Left renal cortex interstitium (tissue), 4 donors: ENCODE results near the gene BOD1L1. TPM values are rescaled to one million over a fixed set of nuclear protein-coding genes. Genes with fewer than 3 reads are reported as not detected.
A peak's percentile ranks its signal among the peaks of the same experiment; 100 is the strongest.

Experiments
- DNase-seq, 4 donors: peaks; one replicate each; pipeline ENCODE4 v3.0.0-alpha.2; 2013; ENCODE audit warnings: low read depth in 4 of 4, low spot score in 2 of 4, missing footprints in 1 of 4
- polyA plus RNA-seq, 4 donors: library from polyadenylated mRNA; unstranded; fragments of 120-200 nt; gene quantifications; one replicate each; pipeline ENCODE4 v1.2.1, GENCODE V29; 2013; ENCODE audit not compliant: insufficient read length in 4 of 4

BOD1L1 gene
- polyA plus RNA-seq, result 10 to 100 TPM; 46.2 to 76.7 (median 58.2) TPM

- DNase-seq, result peak; percentile 75 to 89 (median 88)
Measured at GRCh38 chr4:13627606-13628311, at the start of gene BOD1L1. Gene BOD1L1 (minus strand): TSS chr4:13627725. CDS start chr4:13627587, 138 bp downstream.

- DNase-seq, result no peak
Measured at GRCh38 chr4:13674971-13675370, 47.4 kb upstream of the BOD1L1 start.

DNA sequence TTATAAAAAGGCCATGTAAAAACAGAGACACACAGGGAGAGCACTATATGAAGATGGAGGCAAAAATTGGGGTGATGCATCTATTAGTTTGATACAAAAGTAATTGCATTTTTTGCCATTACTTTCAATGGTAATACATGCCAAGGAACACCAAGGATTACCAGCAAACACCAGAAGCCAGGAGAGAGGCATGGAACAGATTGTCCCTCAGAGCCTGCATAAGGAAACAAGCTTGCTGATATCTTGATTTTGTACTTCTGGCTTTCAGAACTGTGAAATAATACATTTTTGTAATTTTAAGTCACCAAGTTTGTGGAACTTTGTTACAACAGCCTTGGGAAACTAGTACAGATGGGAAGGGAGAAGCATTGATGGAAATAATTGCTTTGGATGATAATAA lies 45.6 kb upstream of the BOD1L1 start:
- no peak for DNase-seq

- DNase-seq, result no peak
Measured at GRCh38 chr4:13670456-13671160, 43.1 kb upstream of the BOD1L1 start.

- no peak for DNase-seq
Measured at GRCh38 chr4:13665701-13666660, 38.5 kb upstream of the BOD1L1 start.

DNA sequence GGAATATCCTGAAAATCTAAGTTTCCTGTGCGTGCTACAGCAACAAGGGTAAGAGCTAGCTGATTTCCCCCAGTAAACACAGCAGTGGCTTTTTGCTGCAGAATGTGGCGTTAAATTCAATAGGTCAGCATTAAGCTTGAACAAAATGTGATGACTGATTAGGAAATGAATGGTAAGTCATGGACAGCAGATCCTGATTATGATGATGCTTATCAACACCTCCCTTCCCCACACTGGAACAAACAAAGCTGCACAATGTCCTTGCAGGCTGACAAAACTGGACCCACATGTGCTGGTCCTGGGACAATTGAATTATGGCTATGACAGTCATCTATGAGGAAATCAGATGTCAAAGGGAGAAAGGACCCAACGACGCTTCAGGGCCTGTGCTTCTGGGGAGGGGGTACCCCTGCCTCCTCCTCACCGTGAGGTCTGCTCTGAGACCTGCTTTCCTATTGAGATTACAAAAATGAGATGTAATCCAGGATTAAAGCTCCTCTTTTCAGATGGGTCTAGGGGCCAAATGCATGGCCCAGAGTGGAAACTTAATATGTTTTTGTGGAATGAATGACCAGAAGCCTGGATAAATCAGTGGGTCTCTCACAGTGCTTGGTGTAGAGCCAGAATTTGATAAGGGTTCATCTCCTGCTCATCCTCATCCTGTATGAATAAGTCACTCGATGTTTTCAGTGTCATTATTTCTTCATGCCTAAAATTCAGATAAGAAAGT lies 32.0 kb upstream of the BOD1L1 start:
- no peak for DNase-seq

DNA sequence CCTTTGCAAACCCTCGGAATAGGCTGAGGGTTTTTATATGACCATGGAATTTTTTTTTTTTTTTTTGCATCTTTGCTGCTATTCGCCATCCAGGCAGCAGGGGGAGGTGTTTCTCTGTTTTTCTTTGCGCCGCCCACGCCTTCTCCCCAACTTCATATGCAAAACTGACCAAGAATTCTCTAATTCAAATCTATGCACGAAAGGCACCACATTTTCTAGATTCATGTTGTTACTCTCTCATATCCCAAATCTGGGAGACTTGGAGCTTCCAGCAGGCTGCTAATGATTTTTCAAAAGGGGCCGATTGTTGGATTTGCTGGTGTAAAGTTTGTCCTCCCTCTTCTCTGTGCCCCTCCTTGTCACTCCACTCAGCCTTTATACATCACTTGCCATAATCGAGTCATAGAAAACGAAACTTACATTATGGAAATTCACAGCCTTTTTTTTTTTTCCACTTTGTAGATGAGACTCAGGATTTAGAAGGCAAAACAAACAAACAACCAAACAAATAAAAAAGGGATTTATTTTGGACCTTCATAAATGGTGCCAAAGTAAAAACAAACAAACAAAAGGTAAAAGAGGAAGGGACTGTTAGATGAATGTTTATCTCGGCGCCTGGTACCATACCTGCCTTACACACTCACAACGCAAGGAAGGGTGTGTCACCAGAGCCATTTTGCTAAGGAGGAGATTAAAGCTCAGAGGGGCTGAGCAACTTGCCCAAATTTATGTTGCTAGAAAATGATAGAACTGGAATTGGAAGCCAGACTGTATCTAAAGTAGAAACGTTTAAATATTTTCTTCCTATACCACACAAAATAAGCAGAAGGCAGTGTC lies 29.3 kb upstream of the BOD1L1 start:
- DNase-seq, result peak in 3 of 4 donors; percentile 38 to 52 (median 48)

DNA sequence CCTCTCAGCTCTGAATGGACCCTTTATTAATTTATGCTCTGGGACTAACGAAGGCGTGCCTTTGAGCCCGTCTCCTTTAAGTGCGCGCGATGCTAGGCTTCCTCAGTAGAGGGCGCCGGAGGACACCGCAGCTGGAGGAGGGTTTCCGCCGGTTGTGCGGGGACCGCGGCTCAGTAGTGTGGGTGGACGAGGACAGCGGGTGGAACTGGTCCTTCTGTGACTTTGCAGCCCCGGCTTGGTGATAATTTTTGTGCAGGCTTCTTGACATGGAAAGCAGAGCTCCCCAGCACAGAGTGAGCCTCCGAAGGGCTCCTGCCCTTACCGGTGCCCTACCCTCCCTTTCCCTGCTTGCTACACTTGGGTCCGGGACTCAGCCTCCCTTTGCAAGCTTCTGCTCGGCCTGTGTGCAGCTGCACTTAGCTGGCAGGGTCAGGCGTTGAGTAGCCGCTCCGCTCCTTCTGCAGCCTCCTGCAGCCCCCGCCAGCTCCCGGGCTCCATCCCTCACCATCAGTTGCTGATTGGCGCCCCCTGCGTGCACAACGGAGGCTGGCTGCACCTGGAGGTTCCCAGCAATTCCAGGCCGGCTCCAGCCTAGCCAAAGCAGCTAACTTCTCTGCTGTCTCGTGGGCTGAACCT lies 26.8 kb upstream of the BOD1L1 start:
- peak; percentile 46 to 74 (median 54) for DNase-seq

- DNase-seq, result no peak
Measured at GRCh38 chr4:13653766-13654161, 26.2 kb upstream of the BOD1L1 start.

- DNase-seq, result no peak
Measured at GRCh38 chr4:13647031-13647430, 19.5 kb upstream of the BOD1L1 start.

- no peak for DNase-seq
Measured at GRCh38 chr4:13645075-13645474, 17.6 kb upstream of the BOD1L1 start.

GRCh38 chr4:13642170-13642950 lies 14.8 kb upstream of the BOD1L1 start:
- no peak for DNase-seq

DNA sequence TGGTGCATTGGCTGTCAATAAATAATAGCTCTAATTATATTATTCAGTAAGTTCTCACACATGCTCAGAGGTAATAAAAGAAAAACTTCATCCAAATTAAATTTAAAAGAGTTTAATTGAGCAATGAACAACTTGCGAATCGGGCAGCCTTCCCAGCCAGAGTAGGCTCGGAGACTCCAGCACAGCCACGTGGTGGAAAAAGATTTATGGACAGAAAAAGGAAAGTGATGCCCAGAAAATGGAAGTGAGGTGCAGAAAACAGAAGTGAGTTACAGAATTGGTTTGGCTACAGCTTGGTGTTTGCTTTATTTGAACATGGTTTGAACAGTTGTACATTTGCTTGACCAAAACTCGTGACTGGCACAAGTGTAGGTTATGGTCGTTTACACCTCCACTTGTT lies 13.6 kb upstream of the BOD1L1 start:
- no peak for DNase-seq

DNA sequence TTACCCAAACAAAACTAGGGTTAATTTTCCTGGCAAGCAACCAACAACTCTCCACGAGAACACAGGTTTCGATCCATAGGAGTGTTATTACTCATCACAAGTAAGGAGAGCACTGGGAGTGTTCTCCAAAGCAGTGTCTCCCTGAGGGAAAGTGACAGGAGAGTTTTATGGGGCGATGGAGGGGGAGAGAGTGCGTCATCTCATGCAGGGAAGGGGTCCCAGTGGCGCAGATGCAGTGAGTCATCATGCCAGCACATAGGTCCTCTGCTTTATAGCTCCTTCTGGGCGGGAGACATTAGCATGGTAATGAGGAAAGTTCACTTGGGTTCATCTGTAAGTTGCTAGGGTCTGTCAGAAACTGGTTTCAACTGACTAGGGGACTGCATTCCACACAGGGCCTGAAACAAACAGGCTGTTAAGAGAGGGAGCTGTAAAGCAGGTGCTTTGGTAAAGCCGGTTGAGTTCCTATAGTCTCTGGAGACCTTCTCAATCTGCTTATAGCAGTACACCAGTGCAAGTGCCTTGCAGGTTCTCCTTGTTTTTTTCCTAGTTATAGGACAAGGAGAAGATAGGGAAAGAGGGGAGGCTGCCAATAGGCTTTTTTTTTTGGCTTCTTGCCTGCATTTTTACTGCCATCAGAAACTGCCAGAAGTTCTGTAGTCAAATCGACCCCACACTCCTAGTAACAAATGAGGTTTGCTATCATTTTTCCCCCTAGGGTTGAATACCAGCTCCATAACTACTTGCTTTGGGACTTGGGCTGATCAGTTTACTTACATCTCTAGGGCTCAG lies 12.8 kb upstream of the BOD1L1 start:
- DNase-seq, result peak in 1 of 4 donors; percentile 37

DNA sequence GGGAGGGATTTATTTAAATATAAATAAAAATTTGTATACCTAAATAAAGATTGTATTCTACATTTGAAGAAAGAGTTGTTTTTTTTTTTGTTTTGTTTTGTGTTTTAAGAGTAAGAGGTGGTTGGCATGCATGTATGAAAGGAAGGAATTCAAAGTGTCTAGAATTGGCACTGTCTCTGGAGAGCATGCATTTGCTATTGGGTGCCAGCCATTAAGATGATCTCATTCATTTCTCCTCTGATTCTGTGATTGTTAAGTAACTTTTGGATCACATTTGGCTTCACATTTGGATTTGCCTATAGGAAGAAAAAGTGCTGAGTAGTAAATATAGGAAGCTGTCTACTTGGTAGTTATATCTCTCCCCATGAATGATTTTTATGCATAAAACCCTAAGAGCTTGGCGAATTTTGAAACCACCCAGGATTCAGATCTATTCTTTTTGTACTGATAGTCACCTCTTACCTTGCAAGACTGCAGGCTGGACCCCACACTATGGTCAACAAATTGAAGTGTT lies 7.8 kb upstream of the BOD1L1 start:
- DNase-seq, result no peak

GRCh38 chr4:13633671-13634070 lies 6.1 kb upstream of the BOD1L1 start:
- no peak for DNase-seq

DNA sequence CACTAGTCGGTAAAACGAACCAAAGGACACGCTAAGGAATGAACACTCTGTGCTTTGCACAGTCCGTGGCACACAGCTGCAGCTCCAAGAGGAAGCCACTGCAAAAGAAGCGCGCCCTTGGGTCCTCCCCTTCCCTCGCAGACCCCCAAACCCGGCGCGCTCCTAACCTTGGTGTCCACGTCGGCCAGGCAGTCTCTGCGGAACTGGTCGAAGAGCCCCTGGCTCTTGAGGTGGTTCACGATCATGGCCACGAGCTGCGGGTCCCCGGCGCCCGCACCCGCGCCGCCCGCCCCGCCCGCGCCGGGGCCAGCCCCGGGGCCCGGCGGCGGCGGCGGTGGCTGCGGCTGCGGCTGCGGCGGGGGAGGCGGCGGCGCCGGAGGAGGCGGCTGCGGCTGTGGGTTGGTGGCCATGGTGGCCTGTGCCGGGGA lies 333 bp downstream of the BOD1L1 start:
- DNase-seq, result no peak
